Psoas muscle (tissue), 8 donors: ENCODE measurements around the gene PAFAH2. TPM values are rescaled to one million over a fixed set of nuclear protein-coding genes. Genes with fewer than 3 reads are reported as not detected.

Experiments
- ATAC-seq, 4 donors: fragments of 200-7000 bp; cut with Tn5 transposase; one replicate each; pipeline ENCODE4 v1.9.1; 2020; ENCODE audit warnings: moderate library complexity in 3 of 4, mild to moderate bottlenecking in 2 of 4
- DNase-seq, 2 donors: peaks; one replicate each; pipeline ENCODE4 v3.0.0-alpha.2; 2020
- H3K27ac ChIP-seq: fragments of 200-600 bp; one replicate; pipeline ENCODE4 v1.8.0; 2022
- H3K27me3 ChIP-seq, 3 donors: fragments of 200-600 bp in 1 of 3; one replicate each; pipeline versions ENCODE4 v1.6.1 to v1.8.0; 2013 to 2022; ENCODE audit warnings: low read length in 2 of 3, mild to moderate bottlenecking in 2 of 3, moderate library complexity in 1 of 3; ENCODE audit not compliant: insufficient read depth in 3 of 3
- H3K36me3 ChIP-seq, 2 donors: fragments of 200-600 bp in 1 of 2; one replicate each; pipeline versions ENCODE4 v1.6.1 to v1.8.0; 2013 to 2022; ENCODE audit warnings: low read depth in 1 of 2, mild to moderate bottlenecking in 1 of 2, moderate library complexity in 1 of 2; ENCODE audit not compliant: insufficient read depth in 1 of 2
- H3K4me1 ChIP-seq: fragments of 200-600 bp; one replicate; pipeline ENCODE4 v1.8.0; 2022
- H3K4me3 ChIP-seq: fragments of 200-600 bp; one replicate; pipeline ENCODE4 v1.8.0; 2022; ENCODE audit warnings: mild to moderate bottlenecking
- H3K9me3 ChIP-seq: fragments of 200-600 bp; one replicate; pipeline ENCODE4 v1.8.0; 2022
- CTCF ChIP-seq: fragments of 200-600 bp; IDR thresholded peaks from one replicate; pipeline ENCODE4 v1.8.0; 2022; ENCODE audit warnings: antibody characterized with exemption
- WGBS, 3 donors: extraction: QIAGEN DNeasy Blood & Tissue Kit; methylation state at CpG; one replicate each; pipeline versions ENCODE4 v1.1.6 to v1.1.7; 2013; 5-methylcytosine and 5-hydroxymethylcytosine counted together
- intact Hi-C, 2 donors: fragments of 100-400 bp; cut with DNase I; formaldehyde crosslinking; loops; one replicate each; pipeline versions ENCODE4 v1.11.0 to v1.14.2; 2022
- polyA plus RNA-seq, 3 donors: library from polyadenylated mRNA; stranded (reverse); fragments of 200-250 nt; gene quantifications; one replicate each; pipeline ENCODE4 v1.2.3, GENCODE V29; 2013
- total RNA-seq, 4 donors: library from RNA; stranded (reverse); fragmentation: NEBNext Ultra II Directional in 2 of 4; extraction: Animal tissue kit (Norgen Biotek cat#: 25700) in 2 of 4; gene quantifications; one replicate each; pipeline versions ENCODE4 v1.2.1 to v1.2.4, GENCODE V29; 2021 to 2023
- donor health status: healthy with polysubstance abuse.
- donor health status: DM: no; HTN: no; CAD: no; lungs with moderate emphysema.
- donor health status: Bipolar disorder and iron deficiency.
- donor health status: healthy.
- donor health status: DM: yes; HTN: yes; CAD: no.
- donor health status: DM: no; HTN: no; CAD: no.
- donor health status: DM: no; HTN: no; CAD: no.
- donor health status: DM: yes; HTN: yes; CAD: no.

Gene PAFAH2
- total and polyA plus RNA-seq, 7 donors: 5.1 to 30.1 (median 11.3) TPM

DNA sequence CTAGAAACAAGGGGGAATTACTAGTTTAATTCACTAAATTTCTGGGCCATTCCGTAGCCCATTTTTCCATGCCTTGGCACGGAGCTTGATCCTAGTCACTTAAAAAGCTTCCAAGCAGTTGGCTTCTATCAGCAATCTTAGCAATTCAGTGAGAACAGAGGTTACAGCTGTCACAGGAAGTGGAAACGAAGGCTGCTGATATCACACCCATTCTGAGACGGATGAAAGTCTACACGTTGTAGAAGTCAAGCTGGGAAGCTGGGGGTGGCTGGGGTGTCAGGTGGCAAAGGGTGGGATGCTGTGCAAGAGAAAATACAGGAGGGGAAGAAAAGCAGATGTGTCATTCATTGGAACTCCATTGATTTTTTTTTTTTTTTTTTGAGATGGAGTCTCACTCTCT lies 79.9 kb downstream of the PAFAH2 start:
- Histone ChIP-seq H3K27me3 (peaks cover 0 to 9% (median 0%) of the 10 kb centered on the region in 3 donors), H3K9me3 (no peaks in the 10 kb centered on the region), H3K36me3 (no peaks in the 10 kb centered on the region), H3K4me3 (no peak overlapping the region), H3K27ac (no peak overlapping the region), H3K4me1 (peaks cover 1% of the 10 kb centered on the region)
- no peak for TF ChIP-seq CTCF
- DNase-seq (no peak), ATAC-seq (no peak)
- intact Hi-C loops: no loop called here
- 28 to 38% (median 31%) methylated on average over 5 of the region's 5 CpGs for WGBS, 3 donors

- H3K27me3 ChIP-seq: no peaks in the 10 kb centered on the region
- WGBS, 3 donors: 88 to 90% (median 90%) methylated on average over 2 of the region's 2 CpGs
- no peaks in the 10 kb centered on the region for H3K4me1 ChIP-seq
- no peaks in the 10 kb centered on the region for H3K36me3 ChIP-seq
- no peak for ATAC-seq
- no peak overlapping the region for H3K4me3 ChIP-seq
- no peak for DNase-seq
- no peak for TF ChIP-seq CTCF
- no peak overlapping the region for H3K27ac ChIP-seq
- intact Hi-C loops: no loop called here
- no peaks in the 10 kb centered on the region for H3K9me3 ChIP-seq
These were observed 81.4 kb downstream of the PAFAH2 start for GRCh38 chr1:25916460-25916859.

DNA sequence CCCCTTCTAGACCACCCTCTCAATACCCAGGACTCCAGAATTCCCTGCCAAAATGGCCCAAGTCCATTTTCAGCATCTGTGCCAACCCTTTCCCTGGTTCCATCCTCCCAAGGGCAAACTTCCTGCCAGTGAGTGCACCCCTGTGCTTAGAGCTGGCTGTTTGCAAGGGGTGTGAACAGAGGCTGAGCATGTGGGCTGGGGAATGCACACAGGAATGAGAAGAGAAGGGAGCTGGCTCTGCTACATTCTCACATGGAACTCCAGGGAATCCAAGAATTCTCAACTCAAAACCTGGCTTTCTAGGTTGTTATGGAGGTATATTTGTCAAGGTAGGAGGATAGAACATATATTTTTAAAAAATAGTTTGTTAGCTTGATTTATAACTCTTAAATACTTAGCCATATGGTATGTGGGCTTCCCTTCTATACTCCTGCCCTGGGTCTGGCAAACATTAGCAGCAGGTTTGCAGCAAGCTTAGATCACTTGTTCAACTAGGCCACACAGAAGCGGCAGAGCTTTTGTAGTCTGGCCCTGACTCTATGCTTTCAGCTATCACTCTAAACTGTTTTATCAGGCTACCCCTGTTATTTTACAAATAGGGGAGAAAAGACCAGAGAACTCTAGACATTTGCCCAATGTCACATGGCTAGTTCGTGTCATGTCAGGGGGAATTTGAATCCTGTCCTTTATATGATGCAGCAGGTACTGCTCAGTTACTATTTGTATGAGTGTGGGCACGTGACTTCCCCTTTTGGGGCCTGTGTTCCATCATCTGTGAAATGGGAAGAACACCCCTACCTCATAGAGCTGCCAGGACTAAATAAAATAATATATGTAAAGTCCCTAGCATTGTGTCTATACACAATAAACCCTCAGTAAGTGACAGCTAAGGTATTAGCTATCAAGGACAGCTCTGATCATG lies 83.5 kb downstream of the PAFAH2 start:
- 92 to 97% (median 94%) methylated on average over 3 of the region's 3 CpGs for WGBS, 3 donors
- DNase-seq (no peak), ATAC-seq (no peak)
- intact Hi-C loops: no loop called here
- H3K9me3 ChIP-seq: no peaks in the 10 kb centered on the region
- no peak overlapping the region for H3K4me3 ChIP-seq
- H3K27ac ChIP-seq: no peak overlapping the region
- no peaks in the 10 kb centered on the region for H3K36me3 ChIP-seq
- H3K4me1 ChIP-seq: no peaks in the 10 kb centered on the region
- H3K27me3 ChIP-seq: no peaks in the 10 kb centered on the region
- TF ChIP-seq CTCF: no peak

DNA sequence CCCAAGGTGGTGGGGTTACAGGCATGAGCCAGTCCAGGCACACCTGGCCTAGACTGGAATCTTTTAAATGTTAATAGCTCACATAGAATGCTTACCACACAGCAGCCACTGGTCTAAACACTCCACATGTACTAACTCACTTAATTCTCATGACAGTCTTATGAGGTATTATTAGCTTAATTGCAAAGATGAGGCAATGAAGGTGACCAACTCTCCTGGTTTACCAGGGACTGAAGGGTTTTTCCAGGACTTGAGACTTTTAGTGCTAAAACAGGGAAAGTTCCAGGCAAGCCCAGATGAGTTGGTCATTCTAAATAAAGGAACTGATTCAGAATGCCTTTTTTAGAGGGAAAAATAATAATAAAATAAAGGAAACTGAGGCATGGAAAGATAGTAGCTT lies 84.7 kb downstream of the PAFAH2 start:
- DNase-seq: no peak
- Histone ChIP-seq H3K4me3 (no peak overlapping the region), H3K4me1 (no peaks in the 10 kb centered on the region), H3K27me3 (no peaks in the 10 kb centered on the region), H3K27ac (no peak overlapping the region), H3K36me3 (no peaks in the 10 kb centered on the region), H3K9me3 (no peaks in the 10 kb centered on the region)
- TF ChIP-seq CTCF: no peak
- no peak for ATAC-seq
- intact Hi-C loops: no loop called here
